GM23338 (cell line): ENCODE results near the gene PKD1L1.

ENCODE experiments used
- CREB1 ChIP-seq: fragments of 250-450 bp; sonication (Bioruptor Pico); IDR thresholded peaks from 2 replicates; pipeline ENCODE4 v1.5.0; 2020; ENCODE audit warnings: low read depth, mild to moderate bottlenecking, moderate library complexity
- CTCF ChIP-seq, 2 experiments: fragments of 200-600 bp in 1 of 2; sonication (generic) in 1 of 2; conservative IDR thresholded peaks; 2 replicates each; pipeline versions ENCODE4 v1.5.1 to v1.6.1; 2016 to 2017; ENCODE audit warnings: antibody characterized with exemption in 2 of 2, low read depth in 2 of 2, mild to moderate bottlenecking in 2 of 2, moderate library complexity in 1 of 2
- ETS1 ChIP-seq: IDR thresholded peaks from 2 replicates; pipeline ENCODE4 v1.6.1; 2016; ENCODE audit warnings: antibody characterized with exemption
- EZH2 ChIP-seq: fragments of 200-600 bp; sonication (generic); IDR thresholded peaks from one replicate; pipeline ENCODE4 v1.8.0; 2017; ENCODE audit warnings: antibody characterized with exemption, mild to moderate bottlenecking, low read depth; ENCODE audit not compliant: unreplicated experiment
- EZH2phosphoT487 ChIP-seq: fragments of 200-600 bp; sonication (generic); IDR thresholded peaks from one replicate; pipeline ENCODE4 v1.8.1; 2018; ENCODE audit warnings: antibody characterized with exemption; ENCODE audit not compliant: unreplicated experiment
- JUNB ChIP-seq: IDR thresholded peaks from one replicate; pipeline ENCODE4 v1.6.1; 2016; ENCODE audit warnings: antibody characterized with exemption; ENCODE audit not compliant: unreplicated experiment
- POLR2AphosphoS5 ChIP-seq: IDR thresholded peaks from 2 replicates; pipeline ENCODE4 v1.6.1; 2016; ENCODE audit warnings: antibody characterized with exemption, low read depth
- STAT1 ChIP-seq: IDR thresholded peaks from one replicate; pipeline ENCODE4 v1.6.1; 2016; ENCODE audit warnings: antibody characterized with exemption; ENCODE audit not compliant: unreplicated experiment
- ZNF114 ChIP-seq: fragments of 250-450 bp; sonication (Bioruptor Pico); IDR thresholded peaks from 2 replicates; pipeline ENCODE4 v1.5.0; 2020; ENCODE audit warnings: mild to moderate bottlenecking, moderate library complexity
- ZNF331 ChIP-seq: fragments of 250-450 bp; sonication (Bioruptor Pico); IDR thresholded peaks from 2 replicates; pipeline ENCODE4 v1.5.0; 2020; ENCODE audit warnings: low read depth, mild to moderate bottlenecking, moderate library complexity
- TF ChIP-seq, protein P1 (sequence below): IDR thresholded peaks from one replicate; pipeline ENCODE4 v1.6.1; 2018; ENCODE audit warnings: antibody characterized with exemption; ENCODE audit not compliant: unreplicated experiment

GRCh38 chr7:47788083-47788482, 160.2 kb downstream of the PKD1L1 start:
- TF ChIP-seq CTCF (conservative IDR thresholded peaks at IDR 0.05; ENCODE audit: low read depth in 2 of 2) (no peak), JUNB (no peak), POLR2AphosphoS5 (no peak), ZNF114 (CRISPR knock-in tag) (no peak), EZH2phosphoT487 (no peak), EZH2 (no peak), CREB1 (CRISPR knock-in tag) (no peak), STAT1 (no peak), ETS1 (no peak), ZNF331 (CRISPR knock-in tag) (no peak)
- TF ChIP-seq, protein P1, sequence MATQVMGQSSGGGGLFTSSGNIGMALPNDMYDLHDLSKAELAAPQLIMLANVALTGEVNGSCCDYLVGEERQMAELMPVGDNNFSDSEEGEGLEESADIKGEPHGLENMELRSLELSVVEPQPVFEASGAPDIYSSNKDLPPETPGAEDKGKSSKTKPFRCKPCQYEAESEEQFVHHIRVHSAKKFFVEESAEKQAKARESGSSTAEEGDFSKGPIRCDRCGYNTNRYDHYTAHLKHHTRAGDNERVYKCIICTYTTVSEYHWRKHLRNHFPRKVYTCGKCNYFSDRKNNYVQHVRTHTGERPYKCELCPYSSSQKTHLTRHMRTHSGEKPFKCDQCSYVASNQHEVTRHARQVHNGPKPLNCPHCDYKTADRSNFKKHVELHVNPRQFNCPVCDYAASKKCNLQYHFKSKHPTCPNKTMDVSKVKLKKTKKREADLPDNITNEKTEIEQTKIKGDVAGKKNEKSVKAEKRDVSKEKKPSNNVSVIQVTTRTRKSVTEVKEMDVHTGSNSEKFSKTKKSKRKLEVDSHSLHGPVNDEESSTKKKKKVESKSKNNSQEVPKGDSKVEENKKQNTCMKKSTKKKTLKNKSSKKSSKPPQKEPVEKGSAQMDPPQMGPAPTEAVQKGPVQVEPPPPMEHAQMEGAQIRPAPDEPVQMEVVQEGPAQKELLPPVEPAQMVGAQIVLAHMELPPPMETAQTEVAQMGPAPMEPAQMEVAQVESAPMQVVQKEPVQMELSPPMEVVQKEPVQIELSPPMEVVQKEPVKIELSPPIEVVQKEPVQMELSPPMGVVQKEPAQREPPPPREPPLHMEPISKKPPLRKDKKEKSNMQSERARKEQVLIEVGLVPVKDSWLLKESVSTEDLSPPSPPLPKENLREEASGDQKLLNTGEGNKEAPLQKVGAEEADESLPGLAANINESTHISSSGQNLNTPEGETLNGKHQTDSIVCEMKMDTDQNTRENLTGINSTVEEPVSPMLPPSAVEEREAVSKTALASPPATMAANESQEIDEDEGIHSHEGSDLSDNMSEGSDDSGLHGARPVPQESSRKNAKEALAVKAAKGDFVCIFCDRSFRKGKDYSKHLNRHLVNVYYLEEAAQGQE, result no peak
